ENCODE results near the gene PLCB4.

Gene PLCB4

DNA sequence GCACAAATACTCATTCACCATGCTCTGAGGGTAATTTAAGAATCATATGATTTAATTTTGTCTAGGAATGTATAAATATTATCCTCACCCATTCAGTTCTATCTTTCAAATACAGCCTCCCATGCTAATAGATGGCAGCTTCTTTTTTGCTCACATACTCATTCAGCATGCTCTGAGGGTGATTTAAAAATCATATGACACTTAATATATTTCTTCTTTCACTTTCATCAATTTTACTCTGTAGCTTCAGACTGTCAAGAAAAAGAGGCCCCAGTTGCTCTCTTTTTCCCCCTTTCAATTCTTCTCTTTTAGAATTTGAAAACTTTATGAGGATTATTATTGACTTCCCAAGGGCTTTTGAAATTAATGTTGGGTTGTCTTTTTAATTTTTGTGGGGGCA, 283.9 kb downstream of the PLCB4 start:
- TF ChIP-seq EZH2phosphoT487 (IDR thresholded peaks at IDR 0.05; ENCODE audit: borderline replicate concordance) = no peak
- TF ChIP-seq CTCF (conservative IDR thresholded peaks at IDR 0.05; ENCODE audit: low read length) = no peak
- no peaks in the 10 kb centered on the region for H3K9me2 ChIP-seq (replicated peaks; ENCODE audit: low read depth, low read length)

DNA sequence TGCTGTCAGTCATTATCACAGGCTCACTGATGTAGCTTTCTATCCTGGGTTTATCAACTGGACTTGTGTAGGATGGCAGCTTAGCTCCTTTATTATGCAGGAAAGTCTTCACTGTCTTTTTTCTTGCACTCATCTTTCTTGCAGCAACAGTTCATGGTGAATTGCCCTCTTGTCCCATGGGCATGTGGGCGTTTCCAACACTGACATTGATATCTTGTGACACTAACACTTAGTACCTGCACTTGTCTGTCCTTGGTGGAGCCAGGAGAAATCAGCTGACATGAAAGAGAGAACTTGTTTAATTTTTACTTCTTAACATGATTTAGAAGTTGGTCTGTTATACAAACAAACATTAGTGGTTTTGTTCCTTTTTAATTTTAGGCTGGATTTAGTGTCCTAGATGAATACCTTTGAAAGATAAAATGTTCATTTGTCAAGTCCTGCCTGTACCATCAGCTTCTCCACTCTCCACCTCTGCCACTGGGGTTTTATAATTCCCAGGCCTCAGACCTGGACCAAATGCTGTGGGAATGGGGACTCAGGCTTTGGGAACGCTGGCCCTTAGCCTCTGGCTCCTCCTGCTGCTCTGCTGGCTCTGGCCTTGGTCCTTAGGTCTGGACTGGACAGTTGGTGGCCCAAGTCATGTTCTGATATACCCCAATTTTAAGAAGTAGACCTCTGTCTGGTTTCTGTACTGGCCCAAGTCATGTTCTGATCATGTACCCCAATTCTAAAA, 284.5 kb downstream of the PLCB4 start:
- peak overlapping the region; percentile 23 for H3K4me2 ChIP-seq (ENCODE audit: low read depth, low read length, poor library complexity, severe bottlenecking)

More for the DNA sequence above, 283.9 kb downstream of the PLCB4 start:
- Histone ChIP-seq H3K79me2 (ENCODE audit: insufficient read depth, low read length) (no peaks in the 10 kb centered on the region), H3F3A (ENCODE audit: low read depth) (peaks cover 5% of the 10 kb centered on the region; the same call in 1 of the 2 replicates), H3K4me3 (ENCODE audit: low read length, poor library complexity, severe bottlenecking) (no peak overlapping the region), H3K4me1 (ENCODE audit: insufficient read depth, low read length, poor library complexity, severe bottlenecking) (peaks cover 66% of the 10 kb centered on the region), H3K4me2 (ENCODE audit: low read depth, low read length, poor library complexity, severe bottlenecking) (peak overlapping the region; percentile 23), H4K20me1 (ENCODE audit: insufficient read depth, low read length, poor library complexity, severe bottlenecking) (no peaks in the 10 kb centered on the region), H3K27me3 (ENCODE audit: insufficient read depth, low read length, poor library complexity, severe bottlenecking) (no peaks in the 10 kb centered on the region), H3K36me3 (ENCODE audit: insufficient read depth, low read length) (no peaks in the 10 kb centered on the region), H3K9ac (ENCODE audit: low read depth, low read length, poor library complexity, severe bottlenecking) (no peak overlapping the region), H2AFZ (ENCODE audit: low read length) (no peak overlapping the region), H3K9me3 (ENCODE audit: insufficient read depth, low read depth, low read length) (no peaks in the 10 kb centered on the region)

DNA sequence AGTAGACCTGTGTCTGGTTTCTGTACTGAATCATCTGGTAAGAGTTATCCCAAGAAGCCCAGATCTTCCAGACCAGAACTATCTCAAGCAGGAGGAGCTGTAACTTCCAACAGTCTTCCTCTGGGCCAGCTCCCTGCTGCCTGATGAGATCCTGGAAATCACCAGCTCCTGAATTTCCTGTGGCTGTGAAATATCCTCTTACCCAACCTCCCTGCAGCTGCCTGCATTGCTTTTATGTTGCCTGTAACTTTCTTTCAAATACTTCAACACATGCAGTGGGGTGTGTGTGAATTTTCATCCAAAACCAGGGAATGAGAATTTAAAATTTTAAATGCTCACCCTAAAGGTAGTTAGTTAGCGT, 285.0 kb downstream of the PLCB4 start:
- Histone ChIP-seq H3K9me3 (ENCODE audit: insufficient read depth, low read depth, low read length) (no peaks in the 10 kb centered on the region), H3K9me2 (replicated peaks; ENCODE audit: low read depth, low read length) (no peaks in the 10 kb centered on the region), H3K9ac (ENCODE audit: low read depth, low read length, poor library complexity, severe bottlenecking) (peak overlapping the region; percentile 41), H4K20me1 (ENCODE audit: insufficient read depth, low read length, poor library complexity, severe bottlenecking) (no peaks in the 10 kb centered on the region), H3K4me2 (ENCODE audit: low read depth, low read length, poor library complexity, severe bottlenecking) (peak overlapping the region; percentile 4), H3F3A (ENCODE audit: low read depth) (peaks cover 5% of the 10 kb centered on the region; the same call in 1 of the 2 replicates), H3K4me3 (ENCODE audit: low read length, poor library complexity, severe bottlenecking) (no peak overlapping the region), H3K36me3 (ENCODE audit: insufficient read depth, low read length) (no peaks in the 10 kb centered on the region), H2AFZ (ENCODE audit: low read length) (no peak overlapping the region), H3K79me2 (ENCODE audit: insufficient read depth, low read length) (no peaks in the 10 kb centered on the region), H3K27me3 (ENCODE audit: insufficient read depth, low read length, poor library complexity, severe bottlenecking) (no peaks in the 10 kb centered on the region), H3K4me1 (ENCODE audit: insufficient read depth, low read length, poor library complexity, severe bottlenecking) (peaks cover 54% of the 10 kb centered on the region)
- TF ChIP-seq CTCF (conservative IDR thresholded peaks at IDR 0.05; ENCODE audit: low read length) (no peak), EZH2phosphoT487 (IDR thresholded peaks at IDR 0.05; ENCODE audit: borderline replicate concordance) (no peak)

More for the DNA sequence above, 284.5 kb downstream of the PLCB4 start:
- H4K20me1 ChIP-seq (ENCODE audit: insufficient read depth, low read length, poor library complexity, severe bottlenecking) = no peaks in the 10 kb centered on the region
- peak overlapping the region; percentile 41 for H3K9ac ChIP-seq (ENCODE audit: low read depth, low read length, poor library complexity, severe bottlenecking)
- H3F3A ChIP-seq (ENCODE audit: low read depth) = peaks cover 5% of the 10 kb centered on the region; the same call in 1 of the 2 replicates
- H3K4me3 ChIP-seq (ENCODE audit: low read length, poor library complexity, severe bottlenecking) = no peak overlapping the region
- TF ChIP-seq EZH2phosphoT487 (IDR thresholded peaks at IDR 0.05; ENCODE audit: borderline replicate concordance) = no peak
- no peak for TF ChIP-seq CTCF (conservative IDR thresholded peaks at IDR 0.05; ENCODE audit: low read length)
- no peaks in the 10 kb centered on the region for H3K9me2 ChIP-seq (replicated peaks; ENCODE audit: low read depth, low read length)
- no peak overlapping the region for H2AFZ ChIP-seq (ENCODE audit: low read length)
- H3K9me3 ChIP-seq (ENCODE audit: insufficient read depth, low read depth, low read length) = no peaks in the 10 kb centered on the region
- peaks cover 60% of the 10 kb centered on the region for H3K4me1 ChIP-seq (ENCODE audit: insufficient read depth, low read length, poor library complexity, severe bottlenecking)
- H3K27me3 ChIP-seq (ENCODE audit: insufficient read depth, low read length, poor library complexity, severe bottlenecking) = no peaks in the 10 kb centered on the region
- H3K79me2 ChIP-seq (ENCODE audit: insufficient read depth, low read length) = no peaks in the 10 kb centered on the region
- H3K36me3 ChIP-seq (ENCODE audit: insufficient read depth, low read length) = no peaks in the 10 kb centered on the region
